Neural cell (in vitro differentiated cells): ENCODE measurements around the gene ADGRD2. TPM values are rescaled to one million over a fixed set of nuclear protein-coding genes. Genes with fewer than 3 reads are reported as not detected.

Source experiments
- H2AFZ ChIP-seq: fragments of 200-600, 300-800 bp; sonication (generic), shearing (Covaris generic); 2 replicates; pipeline ENCODE4 v1.6.0; 2014; ENCODE audit warnings: low read depth, mild to moderate bottlenecking, antibody characterized with exemption, low read length, moderate library complexity
- H3F3A ChIP-seq: fragments of 200-600 bp; shearing (Covaris generic); 2 replicates; pipeline ENCODE4 v1.6.1; 2016; ENCODE audit warnings: mild to moderate bottlenecking, moderate library complexity, mixed read lengths, antibody characterized with exemption, low read length; ENCODE audit not compliant: insufficient read depth, poor library complexity, severe bottlenecking
- H3K27ac ChIP-seq: fragments of 200-600, 300-800 bp; sonication (generic), shearing (Covaris generic); 2 replicates; pipeline ENCODE4 v1.5.1; 2014; ENCODE audit warnings: mild to moderate bottlenecking, low read length, moderate library complexity
- H3K27me3 ChIP-seq: fragments of 300-800, 200-600 bp; sonication (generic), shearing (Covaris generic); 2 replicates; pipeline ENCODE4 v1.6.0; 2014; ENCODE audit warnings: mild to moderate bottlenecking, low read depth, low read length, moderate library complexity; ENCODE audit not compliant: insufficient read depth
- H3K36me3 ChIP-seq: fragments of 300-800, 200-600 bp; sonication (generic), shearing (Covaris generic); 2 replicates; pipeline ENCODE4 v1.5.1; 2014; ENCODE audit warnings: mild to moderate bottlenecking, antibody characterized with exemption, low read length, moderate library complexity; ENCODE audit not compliant: insufficient read depth
- H3K4me2 ChIP-seq: fragments of 300-800, 200-600 bp; sonication (generic), shearing (Covaris generic); 2 replicates; pipeline ENCODE4 v1.6.0; 2014; ENCODE audit warnings: mild to moderate bottlenecking, low read length
- H3K4me3 ChIP-seq: fragments of 300-800, 200-600 bp; sonication (generic), shearing (Covaris generic); 2 replicates; pipeline ENCODE4 v1.5.1; 2014; ENCODE audit warnings: mild to moderate bottlenecking, low read length, moderate library complexity
- H3K79me2 ChIP-seq: fragments of 200-600 bp; shearing (Covaris generic); replicated peaks from 2 replicates; pipeline ENCODE4 v1.6.0; 2014; ENCODE audit warnings: mild to moderate bottlenecking, low read length, moderate library complexity; ENCODE audit not compliant: insufficient read depth
- H3K9ac ChIP-seq: fragments of 300-800, 200-600 bp; sonication (generic), shearing (Covaris generic); 2 replicates; pipeline ENCODE4 v1.6.1; 2016; ENCODE audit warnings: mild to moderate bottlenecking, low read length, mixed read lengths
- H3K9me2 ChIP-seq: fragments of 200-600 bp; shearing (Covaris generic); 2 replicates; pipeline ENCODE4 v1.6.1; 2016; ENCODE audit warnings: mild to moderate bottlenecking, low read length, mixed read lengths; ENCODE audit not compliant: insufficient read depth
- H3K9me3 ChIP-seq: fragments of 200-600, 300-800 bp; sonication (generic), shearing (Covaris generic); 2 replicates; pipeline ENCODE4 v1.6.1; 2016; ENCODE audit warnings: mild to moderate bottlenecking, mixed run types, low read length, moderate library complexity, mixed read lengths
- H4K20me1 ChIP-seq: fragments of 200-600 bp; shearing (Covaris generic); 2 replicates; pipeline ENCODE4 v1.6.1; 2016; ENCODE audit warnings: mild to moderate bottlenecking, mixed run types; ENCODE audit not compliant: insufficient read depth
- EP300 ChIP-seq: fragments of 450-650 bp; conservative IDR thresholded peaks from 2 replicates; pipeline ENCODE4 v1.6.1; 2014; ENCODE audit warnings: antibody characterized with exemption, mild to moderate bottlenecking, moderate library complexity; ENCODE audit not compliant: poor library complexity, severe bottlenecking
- EZH2 ChIP-seq: fragments of 200-600, 300-800 bp; shearing (Covaris generic), sonication (generic); IDR thresholded peaks from 2 replicates; pipeline ENCODE4 v1.6.1; 2014; ENCODE audit warnings: antibody characterized with exemption, low read length, borderline replicate concordance, mild to moderate bottlenecking; ENCODE audit not compliant: insufficient read depth, poor library complexity, severe bottlenecking
- MXI1 ChIP-seq: fragments of 450-650 bp; conservative IDR thresholded peaks from 2 replicates; pipeline ENCODE4 v1.6.1; 2014; ENCODE audit warnings: antibody characterized with exemption, mild to moderate bottlenecking; ENCODE audit not compliant: poor library complexity, severe bottlenecking
- POLR2AphosphoS5 ChIP-seq: IDR thresholded peaks from 2 replicates; pipeline ENCODE4 v1.6.1; 2012
- RAD21 ChIP-seq: fragments of 450-650 bp; conservative IDR thresholded peaks from 2 replicates; pipeline ENCODE4 v1.6.1; 2014; ENCODE audit warnings: antibody characterized with exemption, mild to moderate bottlenecking, moderate library complexity
- SMC3 ChIP-seq: fragments of 450-650 bp; conservative IDR thresholded peaks from 2 replicates; pipeline ENCODE4 v1.6.1; 2014; ENCODE audit warnings: antibody characterized with exemption, mild to moderate bottlenecking, moderate library complexity; ENCODE audit not compliant: poor library complexity
- TAF1 ChIP-seq: IDR thresholded peaks from 2 replicates; pipeline ENCODE4 v1.6.1; 2012; ENCODE audit warnings: low read depth
- polyA plus RNA-seq: library from polyadenylated mRNA; depleted of rRNA; stranded (reverse); fragments of >200 nt; gene quantifications from 2 replicates; pipeline ENCODE4 v1.2.3, GENCODE V29; 2014
- TF ChIP-seq, protein P1 (sequence below): fragments of 450-650 bp; IDR thresholded peaks from 2 replicates; pipeline ENCODE4 v1.5.1; 2014; ENCODE audit warnings: antibody characterized with exemption, mild to moderate bottlenecking, moderate library complexity; ENCODE audit not compliant: poor library complexity, severe bottlenecking
- TF ChIP-seq, protein P2 (sequence below): IDR thresholded peaks from 2 replicates; pipeline ENCODE4 v1.6.1; 2012; ENCODE audit warnings: borderline replicate concordance

The ADGRD2 gene
- polyA plus RNA-seq, 1 donor from 2014 or later, result not detected

GRCh38 chr9:124473310-124473709 is 23.1 kb downstream of the ADGRD2 start:
- Histone ChIP-seq H3K36me3 (no peaks in the 10 kb centered on the region), H3K79me2 (no peaks in the 10 kb centered on the region), H3K4me3 (no peak overlapping the region), H3K4me2 (no peak overlapping the region), H4K20me1 (no peaks in the 10 kb centered on the region), H3K27ac (no peak overlapping the region), H3K9me2 (no peaks in the 10 kb centered on the region), H3K9me3 (no peaks in the 10 kb centered on the region), H3K9ac (no peak overlapping the region), H3F3A (no peaks in the 10 kb centered on the region), H3K27me3 (no peaks in the 10 kb centered on the region), H2AFZ (no peak overlapping the region)
- TF ChIP-seq, protein P1, sequence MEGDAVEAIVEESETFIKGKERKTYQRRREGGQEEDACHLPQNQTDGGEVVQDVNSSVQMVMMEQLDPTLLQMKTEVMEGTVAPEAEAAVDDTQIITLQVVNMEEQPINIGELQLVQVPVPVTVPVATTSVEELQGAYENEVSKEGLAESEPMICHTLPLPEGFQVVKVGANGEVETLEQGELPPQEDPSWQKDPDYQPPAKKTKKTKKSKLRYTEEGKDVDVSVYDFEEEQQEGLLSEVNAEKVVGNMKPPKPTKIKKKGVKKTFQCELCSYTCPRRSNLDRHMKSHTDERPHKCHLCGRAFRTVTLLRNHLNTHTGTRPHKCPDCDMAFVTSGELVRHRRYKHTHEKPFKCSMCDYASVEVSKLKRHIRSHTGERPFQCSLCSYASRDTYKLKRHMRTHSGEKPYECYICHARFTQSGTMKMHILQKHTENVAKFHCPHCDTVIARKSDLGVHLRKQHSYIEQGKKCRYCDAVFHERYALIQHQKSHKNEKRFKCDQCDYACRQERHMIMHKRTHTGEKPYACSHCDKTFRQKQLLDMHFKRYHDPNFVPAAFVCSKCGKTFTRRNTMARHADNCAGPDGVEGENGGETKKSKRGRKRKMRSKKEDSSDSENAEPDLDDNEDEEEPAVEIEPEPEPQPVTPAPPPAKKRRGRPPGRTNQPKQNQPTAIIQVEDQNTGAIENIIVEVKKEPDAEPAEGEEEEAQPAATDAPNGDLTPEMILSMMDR, result no peak
- TF ChIP-seq MXI1 (no peak), TAF1 (no peak), POLR2AphosphoS5 (no peak), RAD21 (no peak), EZH2 (no peak), EP300 (no peak), SMC3 (no peak)
- TF ChIP-seq, protein P2, sequence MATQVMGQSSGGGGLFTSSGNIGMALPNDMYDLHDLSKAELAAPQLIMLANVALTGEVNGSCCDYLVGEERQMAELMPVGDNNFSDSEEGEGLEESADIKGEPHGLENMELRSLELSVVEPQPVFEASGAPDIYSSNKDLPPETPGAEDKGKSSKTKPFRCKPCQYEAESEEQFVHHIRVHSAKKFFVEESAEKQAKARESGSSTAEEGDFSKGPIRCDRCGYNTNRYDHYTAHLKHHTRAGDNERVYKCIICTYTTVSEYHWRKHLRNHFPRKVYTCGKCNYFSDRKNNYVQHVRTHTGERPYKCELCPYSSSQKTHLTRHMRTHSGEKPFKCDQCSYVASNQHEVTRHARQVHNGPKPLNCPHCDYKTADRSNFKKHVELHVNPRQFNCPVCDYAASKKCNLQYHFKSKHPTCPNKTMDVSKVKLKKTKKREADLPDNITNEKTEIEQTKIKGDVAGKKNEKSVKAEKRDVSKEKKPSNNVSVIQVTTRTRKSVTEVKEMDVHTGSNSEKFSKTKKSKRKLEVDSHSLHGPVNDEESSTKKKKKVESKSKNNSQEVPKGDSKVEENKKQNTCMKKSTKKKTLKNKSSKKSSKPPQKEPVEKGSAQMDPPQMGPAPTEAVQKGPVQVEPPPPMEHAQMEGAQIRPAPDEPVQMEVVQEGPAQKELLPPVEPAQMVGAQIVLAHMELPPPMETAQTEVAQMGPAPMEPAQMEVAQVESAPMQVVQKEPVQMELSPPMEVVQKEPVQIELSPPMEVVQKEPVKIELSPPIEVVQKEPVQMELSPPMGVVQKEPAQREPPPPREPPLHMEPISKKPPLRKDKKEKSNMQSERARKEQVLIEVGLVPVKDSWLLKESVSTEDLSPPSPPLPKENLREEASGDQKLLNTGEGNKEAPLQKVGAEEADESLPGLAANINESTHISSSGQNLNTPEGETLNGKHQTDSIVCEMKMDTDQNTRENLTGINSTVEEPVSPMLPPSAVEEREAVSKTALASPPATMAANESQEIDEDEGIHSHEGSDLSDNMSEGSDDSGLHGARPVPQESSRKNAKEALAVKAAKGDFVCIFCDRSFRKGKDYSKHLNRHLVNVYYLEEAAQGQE, result no peak

GRCh38 chr9:124474151-124474550 is 23.9 kb downstream of the ADGRD2 start:
- Histone ChIP-seq H3K4me2 (no peak overlapping the region), H3K79me2 (no peaks in the 10 kb centered on the region), H3K36me3 (no peaks in the 10 kb centered on the region), H3F3A (no peaks in the 10 kb centered on the region), H3K9me3 (no peaks in the 10 kb centered on the region), H3K9ac (no peak overlapping the region), H3K9me2 (no peaks in the 10 kb centered on the region), H4K20me1 (no peaks in the 10 kb centered on the region), H3K4me3 (no peak overlapping the region), H2AFZ (no peak overlapping the region), H3K27me3 (no peaks in the 10 kb centered on the region), H3K27ac (no peak overlapping the region)
- TF ChIP-seq, protein P2, result no peak
- TF ChIP-seq SMC3 (no peak), EP300 (no peak), RAD21 (no peak), POLR2AphosphoS5 (no peak), EZH2 (no peak), MXI1 (no peak), TAF1 (no peak)
- TF ChIP-seq, protein P1, result no peak
